ENCODE measurements around the gene HSPG2.
"Not testable (repeated sequence)": the region's sequence is repeated elsewhere in the genome, so short reads cannot be mapped to it uniquely, and the experiment has no call there.

Gene HSPG2

GRCh38 chr1:21937034-21937371 lies at the start of gene HSPG2:
Gene HSPG2, minus strand, starts transcription at chr1:21937310. Its CDS starts 93 bp downstream, at chr1:21937217.
- no peak for DNase-seq

- not testable (repeated sequence) for DNase-seq
Measured at GRCh38 chr1:21986386-21986785, 49.3 kb upstream of the HSPG2 start.

- not testable (repeated sequence) for DNase-seq
Measured at GRCh38 chr1:21985893-21986292, 48.8 kb upstream of the HSPG2 start.

GRCh38 chr1:21983539-21983938 lies 46.4 kb upstream of the HSPG2 start:
- DNase-seq: not testable (repeated sequence)

- not testable (repeated sequence) for DNase-seq
Measured at GRCh38 chr1:21982122-21982521, 45.0 kb upstream of the HSPG2 start.

- DNase-seq: not testable (repeated sequence)
Measured at GRCh38 chr1:21981253-21981652, 44.1 kb upstream of the HSPG2 start.

- not testable (repeated sequence) for DNase-seq
Measured at GRCh38 chr1:21980515-21981220, 43.6 kb upstream of the HSPG2 start.

- DNase-seq: not testable (repeated sequence)
Measured at GRCh38 chr1:21978209-21978608, 41.1 kb upstream of the HSPG2 start.

- not testable (repeated sequence) for DNase-seq
Measured at GRCh38 chr1:21976703-21977239, 39.7 kb upstream of the HSPG2 start, which contains the start of gene CELA3B. Gene CELA3B, plus strand, starts transcription at chr1:21977022. Its CDS starts 18 bp downstream, at chr1:21977040.

GRCh38 chr1:21975296-21975695 lies 38.2 kb upstream of the HSPG2 start:
- not testable (repeated sequence) for DNase-seq

- not testable (repeated sequence) for DNase-seq
Measured at GRCh38 chr1:21974699-21975098, 37.6 kb upstream of the HSPG2 start.

GRCh38 chr1:21973948-21974347 lies 36.8 kb upstream of the HSPG2 start:
- DNase-seq: not testable (repeated sequence)

GRCh38 chr1:21972973-21973441 lies 35.9 kb upstream of the HSPG2 start:
- DNase-seq: not testable (repeated sequence)

- DNase-seq: not testable (repeated sequence)
Measured at GRCh38 chr1:21970523-21970922, 33.4 kb upstream of the HSPG2 start.

GRCh38 chr1:21969066-21969465 lies 32.0 kb upstream of the HSPG2 start:
- not testable (repeated sequence) for DNase-seq

GRCh38 chr1:21967216-21967615 lies 30.1 kb upstream of the HSPG2 start:
- not testable (repeated sequence) for DNase-seq

- no peak for DNase-seq
Measured at GRCh38 chr1:21966247-21967000, 29.3 kb upstream of the HSPG2 start.

- peak; percentile 73 for DNase-seq
Measured at GRCh38 chr1:21963477-21964217, 26.5 kb upstream of the HSPG2 start.

GRCh38 chr1:21961799-21962198 lies 24.7 kb upstream of the HSPG2 start:
- DNase-seq: no peak

GRCh38 chr1:21961337-21961736 lies 24.2 kb upstream of the HSPG2 start:
- no peak for DNase-seq

GRCh38 chr1:21956720-21957552 lies 19.8 kb upstream of the HSPG2 start:
- DNase-seq: peak; percentile 54

All from activated effector memory CD4-positive, alpha-beta T cell treated with Interleukin-2 at 50 U/mL for 16 hours (primary cell).